Sigmoid colon (tissue), 7 donors: Measurements from ENCODE around the gene KCNAB1. TPM values are rescaled to one million over a fixed set of nuclear protein-coding genes. Genes with fewer than 3 reads are reported as not detected.

Experiments used
- DNase-seq: peaks from one replicate; pipeline ENCODE4 v3.0.0-alpha.2; 2019
- H3K27ac ChIP-seq, 4 donors: fragments of 200-600 bp; sonication (generic); one replicate each; pipeline ENCODE4 v1.5.1; 2016 to 2019; ENCODE audit warnings: mild to moderate bottlenecking in 1 of 4
- H3K27me3 ChIP-seq, 3 donors: fragments of 200-600 bp; sonication (generic); one replicate each; pipeline ENCODE4 v1.5.1; 2019; ENCODE audit warnings: mild to moderate bottlenecking in 1 of 3
- H3K36me3 ChIP-seq, 4 donors: fragments of 200-600 bp; sonication (generic); one replicate each; pipeline ENCODE4 v1.5.1; 2016 to 2019
- H3K4me1 ChIP-seq, 4 donors: fragments of 200-600 bp; sonication (generic); one replicate each; pipeline ENCODE4 v1.5.1; 2017 to 2019
- H3K4me3 ChIP-seq, 4 donors: fragments of 200-600 bp; sonication (generic); one replicate each; pipeline ENCODE4 v1.5.1; 2017 to 2019; ENCODE audit warnings: mild to moderate bottlenecking in 2 of 4, moderate library complexity in 1 of 4
- H3K9me3 ChIP-seq, 4 donors: fragments of 200-600 bp in 3 of 4; sonication (generic) in 3 of 4; one replicate each; pipeline versions ENCODE4 v1.5.1 to v1.6.1; 2013 to 2019
- CTCF ChIP-seq, 4 experiments: fragments of 450-650 bp in 3 of 4; fragments of 200-600 bp in 1 of 4; IDR thresholded peaks; one replicate each; pipeline ENCODE4 v1.5.1; 2016 to 2019; ENCODE audit warnings: antibody characterized with exemption in 4 of 4, mild to moderate bottlenecking in 3 of 4, moderate library complexity in 2 of 4
- EP300 ChIP-seq, 4 donors: sonication (generic); formaldehyde crosslinking; IDR thresholded peaks; one replicate each; pipeline ENCODE4 v1.6.1; 2017; ENCODE audit warnings: antibody characterized with exemption in 4 of 4
- POLR2A ChIP-seq, 2 donors: fragments of 450-650 bp; IDR thresholded peaks; one replicate each; pipeline ENCODE4 v1.6.1; 2016; ENCODE audit warnings: antibody characterized with exemption in 2 of 2, mild to moderate bottlenecking in 2 of 2, moderate library complexity in 2 of 2
- POLR2AphosphoS5 ChIP-seq, 4 donors: sonication (generic); formaldehyde crosslinking; IDR thresholded peaks; one replicate each; pipeline ENCODE4 v1.6.1; 2017; ENCODE audit warnings: antibody characterized with exemption in 4 of 4
- WGBS, 2 donors: extraction: QIAGEN DNeasy Blood & Tissue Kit; methylation state at CpG; one replicate each; pipeline ENCODE4 v1.1.7; 2013; 5-methylcytosine and 5-hydroxymethylcytosine counted together
- intact Hi-C: fragments of 100-400 bp; cut with DNase I; formaldehyde crosslinking; loops from one replicate; pipeline ENCODE4 v1.15.1; 2023
- polyA plus RNA-seq, 3 donors: library from polyadenylated mRNA; stranded (reverse); fragments of 200-250 nt; gene quantifications; one replicate each; pipeline ENCODE4 v1.2.3, GENCODE V29; 2013
- total RNA-seq, 4 donors: library from RNA; depleted of rRNA; stranded (reverse); fragments of >200 nt; gene quantifications; one replicate each; pipeline ENCODE4 v1.1.0, GENCODE V29; 2016
- donor health status: healthy with polysubstance abuse.
- donor health status: Bipolar disorder and iron deficiency.
- donor health status: healthy.

The KCNAB1 gene
- total and polyA plus RNA-seq, 7 donors: 1.2 to 5.0 (median 4.3) TPM; not detected in 2

- intact Hi-C loops: loop anchor here (2.0 kb wide), 1 partner anchor 121 kb away; the partner anchor contains the start of gene TIPARP
- no peaks in the 10 kb centered on the region for H3K9me3 ChIP-seq
- no peak for TF ChIP-seq CTCF (IDR thresholded peaks at IDR 0.05)
- TF ChIP-seq EP300 (IDR thresholded peaks at IDR 0.05): no peak
- no peak for TF ChIP-seq POLR2A (IDR thresholded peaks at IDR 0.05)
- no peak for TF ChIP-seq POLR2AphosphoS5 (IDR thresholded peaks at IDR 0.05)
- H3K4me3 ChIP-seq: peak overlapping the region; percentile 73 to 91 (median 84)
- H3K36me3 ChIP-seq: peaks cover 0 to 21% (median 0%) of the 10 kb centered on the region in 4 donors
- H3K27me3 ChIP-seq: no peaks in the 10 kb centered on the region
- no peak for DNase-seq
- peaks cover 0 to 52% (median 47%) of the 10 kb centered on the region in 4 donors for H3K4me1 ChIP-seq
- 35 to 39% methylated on average over 11 of the region's 11 CpGs for WGBS, 2 donors
- H3K27ac ChIP-seq: peak overlapping the region; percentile 83 to 90 (median 88)
Measured at GRCh38 chr3:156553705-156554356, 433.5 kb downstream of the KCNAB1 start.

- Histone ChIP-seq H3K4me1 (peaks cover 0 to 46% (median 41%) of the 10 kb centered on the region in 4 donors), H3K27ac (peak overlapping the region; percentile 83 to 90 (median 88)), H3K36me3 (peaks cover 0 to 21% (median 0%) of the 10 kb centered on the region in 4 donors), H3K27me3 (no peaks in the 10 kb centered on the region), H3K4me3 (peak overlapping the region; percentile 73 to 91 (median 84)), H3K9me3 (no peaks in the 10 kb centered on the region)
- WGBS, 2 donors: 0% methylated on average over 11 of the region's 11 CpGs
- TF ChIP-seq EP300 (IDR thresholded peaks at IDR 0.05): no peak
- no peak for TF ChIP-seq POLR2AphosphoS5 (IDR thresholded peaks at IDR 0.05)
- TF ChIP-seq POLR2A (IDR thresholded peaks at IDR 0.05): no peak
- no peak for TF ChIP-seq CTCF (IDR thresholded peaks at IDR 0.05)
- intact Hi-C loops: loop anchor here (2.0 kb wide), 1 partner anchor 120 kb away; the partner anchor contains the start of gene TIPARP
- no peak for DNase-seq
Measured at GRCh38 chr3:156554515-156554841, 434.1 kb downstream of the KCNAB1 start.

GRCh38 chr3:156554842-156555687 lies 434.7 kb downstream of the KCNAB1 start, which contains the start of gene SSR3:
Gene SSR3, minus strand, starts transcription at chr3:156555117. Its CDS starts 28 bp downstream, at chr3:156555089.
- Histone ChIP-seq H3K4me1 (peaks cover 0 to 40% (median 36%) of the 10 kb centered on the region in 4 donors), H3K27me3 (no peaks in the 10 kb centered on the region), H3K27ac (peak within 1 kb of the TSS; percentile 83 to 90 (median 88)), H3K9me3 (no peaks in the 10 kb centered on the region), H3K4me3 (peak within 1 kb of the TSS; percentile 73 to 91 (median 84)), H3K36me3 (peaks cover 0 to 21% (median 0%) of the 10 kb centered on the region in 4 donors)
- intact Hi-C loops: loop anchor here (2.0 to 5.0 kb wide), 2 partner anchors 52 to 120 kb away; partner anchors contain the start of gene TIPARP
- WGBS, 2 donors: 3 to 4% methylated on average over 60 of the region's 60 CpGs
- peak; percentile 100 for DNase-seq
- peak; percentile 93 to 98 (median 96) for TF ChIP-seq POLR2AphosphoS5 (IDR thresholded peaks at IDR 0.05)
- peak; percentile 85 to 92 for TF ChIP-seq POLR2A (IDR thresholded peaks at IDR 0.05)
- TF ChIP-seq EP300 (IDR thresholded peaks at IDR 0.05): peak in 1 of 4 donors; percentile 6
- peak; percentile 46 to 78 (median 60) for TF ChIP-seq CTCF (IDR thresholded peaks at IDR 0.05)

- Histone ChIP-seq H3K4me1 (peaks cover 0 to 10% (median 7%) of the 10 kb centered on the region in 4 donors), H3K27me3 (no peaks in the 10 kb centered on the region), H3K36me3 (no peaks in the 10 kb centered on the region), H3K4me3 (no peak overlapping the region), H3K9me3 (no peaks in the 10 kb centered on the region), H3K27ac (no peak overlapping the region)
- TF ChIP-seq CTCF (IDR thresholded peaks at IDR 0.05) (no peak), POLR2A (IDR thresholded peaks at IDR 0.05) (no peak), EP300 (IDR thresholded peaks at IDR 0.05) (no peak), POLR2AphosphoS5 (IDR thresholded peaks at IDR 0.05) (no peak)
- intact Hi-C loops: loop anchor here (5.0 kb wide), 1 partner anchor 49 kb away; no protein-coding TSS in a partner anchor
- DNase-seq: no peak
Measured at GRCh38 chr3:156558389-156558788, 438.0 kb downstream of the KCNAB1 start.
